ENCODE data around the gene C12orf60. TPM values are rescaled to one million over a fixed set of nuclear protein-coding genes. Genes with fewer than 3 reads are reported as not detected.

The C12orf60 gene
- total and polyA plus RNA-seq, 2 donors from 2014 or later = 2.0 to 4.5 TPM

DNA sequence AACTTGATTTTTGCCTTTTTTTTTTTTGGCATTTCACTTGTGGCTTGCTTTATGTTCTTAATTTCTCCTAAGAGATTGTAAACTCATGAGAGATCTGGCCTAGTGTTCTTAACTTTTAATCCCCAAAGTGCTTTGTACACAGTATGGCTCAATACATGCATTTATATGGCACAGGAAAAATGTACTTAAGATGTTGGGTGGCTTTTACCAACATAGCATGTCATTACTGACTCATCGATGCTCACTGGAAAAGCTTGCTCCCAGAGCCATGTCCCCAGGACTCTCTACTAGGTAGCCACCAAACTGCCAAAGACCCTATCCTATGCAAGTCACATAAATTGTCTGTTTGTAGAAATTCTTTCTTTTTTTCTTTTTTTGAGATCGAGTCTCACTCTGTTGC lies 23.6 kb downstream of the C12orf60 start:
- TF ChIP-seq, protein P1, sequence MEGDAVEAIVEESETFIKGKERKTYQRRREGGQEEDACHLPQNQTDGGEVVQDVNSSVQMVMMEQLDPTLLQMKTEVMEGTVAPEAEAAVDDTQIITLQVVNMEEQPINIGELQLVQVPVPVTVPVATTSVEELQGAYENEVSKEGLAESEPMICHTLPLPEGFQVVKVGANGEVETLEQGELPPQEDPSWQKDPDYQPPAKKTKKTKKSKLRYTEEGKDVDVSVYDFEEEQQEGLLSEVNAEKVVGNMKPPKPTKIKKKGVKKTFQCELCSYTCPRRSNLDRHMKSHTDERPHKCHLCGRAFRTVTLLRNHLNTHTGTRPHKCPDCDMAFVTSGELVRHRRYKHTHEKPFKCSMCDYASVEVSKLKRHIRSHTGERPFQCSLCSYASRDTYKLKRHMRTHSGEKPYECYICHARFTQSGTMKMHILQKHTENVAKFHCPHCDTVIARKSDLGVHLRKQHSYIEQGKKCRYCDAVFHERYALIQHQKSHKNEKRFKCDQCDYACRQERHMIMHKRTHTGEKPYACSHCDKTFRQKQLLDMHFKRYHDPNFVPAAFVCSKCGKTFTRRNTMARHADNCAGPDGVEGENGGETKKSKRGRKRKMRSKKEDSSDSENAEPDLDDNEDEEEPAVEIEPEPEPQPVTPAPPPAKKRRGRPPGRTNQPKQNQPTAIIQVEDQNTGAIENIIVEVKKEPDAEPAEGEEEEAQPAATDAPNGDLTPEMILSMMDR (IDR thresholded peaks at IDR 0.05; ENCODE audit: borderline replicate concordance, extremely low read depth, insufficient read depth) = no peak
- H3K4me1 ChIP-seq (ENCODE audit: control insufficient read depth in 2 of 3, insufficient read depth in 2 of 3, low read depth in 1 of 3, low read length in 3 of 3) = no peaks in the 10 kb centered on the region
- H3K27ac ChIP-seq (ENCODE audit: low read depth in 2 of 2, low read length in 2 of 2) = no peak overlapping the region
- no peaks in the 10 kb centered on the region for H3K27me3 ChIP-seq (ENCODE audit: control insufficient read depth, insufficient read depth, low read length)
- H3K9me3 ChIP-seq (ENCODE audit: control insufficient read depth in 2 of 3, insufficient read depth in 1 of 3, low read length in 3 of 3) = no peaks in the 10 kb centered on the region
- H3K36me3 ChIP-seq (ENCODE audit: control insufficient read depth in 2 of 3, insufficient read depth in 3 of 3, low read length in 3 of 3) = no peaks in the 10 kb centered on the region
- H3K4me3 ChIP-seq (ENCODE audit: low read length in 3 of 3) = no peak overlapping the region
- intact Hi-C loops (cut with DNase I) = no loop called here
- H3K9ac ChIP-seq (ENCODE audit: low read length in 3 of 3) = no peak overlapping the region
- FAIRE-seq (no peak), DNase-seq (no peak)

DNA sequence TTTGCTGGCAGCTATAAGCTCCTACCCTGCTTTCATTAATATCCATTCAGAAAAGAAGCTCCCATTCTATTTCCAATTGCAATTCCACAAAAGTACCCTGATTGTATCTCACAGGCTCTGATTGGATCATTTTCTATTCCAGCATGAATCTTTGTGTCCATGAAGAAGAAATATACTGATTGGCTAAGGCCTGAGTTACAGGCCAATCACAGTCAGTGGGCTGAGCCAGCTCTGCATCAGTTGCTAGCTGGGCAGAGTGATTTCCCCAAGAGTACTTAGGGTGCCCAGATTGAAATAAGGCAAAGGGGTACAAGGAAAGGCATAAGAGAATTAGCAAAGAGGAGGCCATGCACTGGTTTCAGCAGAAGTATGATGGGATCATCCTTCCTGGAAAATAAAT lies 25.4 kb downstream of the C12orf60 start:
- DNase-seq = no peak
- no peaks in the 10 kb centered on the region for H3K36me3 ChIP-seq (ENCODE audit: control insufficient read depth in 2 of 3, insufficient read depth in 3 of 3, low read length in 3 of 3)
- no peak overlapping the region for H3K27ac ChIP-seq (ENCODE audit: low read depth in 2 of 2, low read length in 2 of 2)
- TF ChIP-seq, protein P1 (IDR thresholded peaks at IDR 0.05; ENCODE audit: borderline replicate concordance, extremely low read depth, insufficient read depth) = no peak
- FAIRE-seq = no peak
- intact Hi-C loops (cut with DNase I) = no loop called here
- H3K4me1 ChIP-seq (ENCODE audit: control insufficient read depth in 2 of 3, insufficient read depth in 2 of 3, low read depth in 1 of 3, low read length in 3 of 3) = no peaks in the 10 kb centered on the region
- H3K9ac ChIP-seq (ENCODE audit: low read length in 3 of 3) = no peak overlapping the region
- no peak overlapping the region for H3K4me3 ChIP-seq (ENCODE audit: low read length in 3 of 3)
- no peaks in the 10 kb centered on the region for H3K27me3 ChIP-seq (ENCODE audit: control insufficient read depth, insufficient read depth, low read length)
- H3K9me3 ChIP-seq (ENCODE audit: control insufficient read depth in 2 of 3, insufficient read depth in 1 of 3, low read length in 3 of 3) = no peaks in the 10 kb centered on the region

DNA sequence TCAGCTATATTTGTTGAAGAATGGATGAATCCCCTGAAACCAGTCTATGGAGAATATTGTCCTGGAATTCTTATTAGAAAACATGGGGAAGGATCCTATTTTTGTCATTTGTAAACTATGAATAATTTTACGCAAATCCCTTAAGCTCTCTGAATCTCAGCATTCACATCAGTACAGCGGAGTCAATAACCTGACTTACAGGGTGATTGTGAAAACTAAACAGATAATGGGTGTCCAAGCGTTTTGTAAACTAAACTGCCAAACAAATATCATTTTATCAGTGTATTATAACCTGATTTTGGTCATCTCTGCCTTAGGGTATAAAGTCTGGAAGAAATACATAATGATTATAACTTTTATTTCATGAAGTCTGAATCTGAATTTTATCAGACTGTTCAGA lies 29.9 kb downstream of the C12orf60 start:
- intact Hi-C loops (cut with DNase I) = no loop called here
- no peak overlapping the region for H3K4me3 ChIP-seq (ENCODE audit: low read length in 3 of 3)
- FAIRE-seq = no peak
- H3K9me3 ChIP-seq (ENCODE audit: control insufficient read depth in 2 of 3, insufficient read depth in 1 of 3, low read length in 3 of 3) = no peaks in the 10 kb centered on the region
- no peak overlapping the region for H3K27ac ChIP-seq (ENCODE audit: low read depth in 2 of 2, low read length in 2 of 2)
- no peak overlapping the region for H3K9ac ChIP-seq (ENCODE audit: low read length in 3 of 3)
- TF ChIP-seq, protein P1 (IDR thresholded peaks at IDR 0.05; ENCODE audit: borderline replicate concordance, extremely low read depth, insufficient read depth) = no peak
- no peaks in the 10 kb centered on the region for H3K36me3 ChIP-seq (ENCODE audit: control insufficient read depth in 2 of 3, insufficient read depth in 3 of 3, low read length in 3 of 3)
- no peaks in the 10 kb centered on the region for H3K4me1 ChIP-seq (ENCODE audit: control insufficient read depth in 2 of 3, insufficient read depth in 2 of 3, low read depth in 1 of 3, low read length in 3 of 3)
- no peak for DNase-seq
- no peaks in the 10 kb centered on the region for H3K27me3 ChIP-seq (ENCODE audit: control insufficient read depth, insufficient read depth, low read length)

DNA sequence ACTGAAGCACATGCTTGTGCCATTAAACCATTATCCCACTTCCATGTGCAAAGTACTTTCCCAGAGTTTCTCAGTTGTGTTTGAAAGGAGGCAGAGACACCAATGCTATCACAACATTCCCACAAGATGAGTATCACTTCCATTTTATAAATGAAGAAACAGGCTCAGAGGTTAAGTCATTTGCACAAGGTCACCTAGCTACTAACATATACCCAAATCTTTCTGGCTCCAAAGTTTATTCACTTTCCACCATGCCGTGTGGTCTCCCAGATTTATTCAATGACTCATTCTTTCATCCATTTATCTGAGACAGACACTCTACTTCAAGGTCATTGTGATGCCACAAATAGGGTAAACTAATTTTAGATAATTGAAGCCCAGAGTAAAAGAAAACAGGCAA lies 30.5 kb downstream of the C12orf60 start:
- H3K36me3 ChIP-seq (ENCODE audit: control insufficient read depth in 2 of 3, insufficient read depth in 3 of 3, low read length in 3 of 3) = no peaks in the 10 kb centered on the region
- H3K4me1 ChIP-seq (ENCODE audit: control insufficient read depth in 2 of 3, insufficient read depth in 2 of 3, low read depth in 1 of 3, low read length in 3 of 3) = no peaks in the 10 kb centered on the region
- no peak overlapping the region for H3K27ac ChIP-seq (ENCODE audit: low read depth in 2 of 2, low read length in 2 of 2)
- no peak overlapping the region for H3K9ac ChIP-seq (ENCODE audit: low read length in 3 of 3)
- TF ChIP-seq, protein P1 (IDR thresholded peaks at IDR 0.05; ENCODE audit: borderline replicate concordance, extremely low read depth, insufficient read depth) = no peak
- DNase-seq = no peak
- no peak overlapping the region for H3K4me3 ChIP-seq (ENCODE audit: low read length in 3 of 3)
- intact Hi-C loops (cut with DNase I) = no loop called here
- no peaks in the 10 kb centered on the region for H3K9me3 ChIP-seq (ENCODE audit: control insufficient read depth in 2 of 3, insufficient read depth in 1 of 3, low read length in 3 of 3)
- no peak for FAIRE-seq
- no peaks in the 10 kb centered on the region for H3K27me3 ChIP-seq (ENCODE audit: control insufficient read depth, insufficient read depth, low read length)
